ENCODE results near the gene PHF21A. TPM values are rescaled to one million over a fixed set of nuclear protein-coding genes. Genes with fewer than 3 reads are reported as not detected.

PHF21A gene
- polyA plus RNA-seq, 1 experiment, result 17.1 TPM

DNA sequence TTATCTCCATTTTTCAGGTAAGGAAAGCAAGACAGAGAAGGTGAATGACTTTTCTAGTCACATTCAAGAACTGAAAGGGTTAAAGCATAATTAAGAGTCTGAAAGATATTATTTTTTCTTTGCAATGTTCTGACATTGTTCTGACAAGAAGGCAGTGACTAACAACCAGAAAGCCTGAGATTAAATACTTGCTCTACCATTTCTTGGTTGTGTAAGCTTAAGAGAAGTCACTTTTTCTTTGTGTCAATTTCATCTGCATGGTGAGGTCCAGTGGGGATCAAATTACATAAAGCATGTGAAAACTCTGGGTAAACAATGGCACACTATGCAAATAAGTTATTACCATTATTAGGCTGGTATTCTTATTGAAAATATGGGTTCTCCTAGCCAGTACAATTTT lies 73.7 kb downstream of the PHF21A start:
- CTCF ChIA-PET, result no interaction called here
- no peak for DNase-seq (ENCODE audit: low read depth)
- Histone ChIP-seq H3K36me3 (ENCODE audit: control insufficient read depth, insufficient read depth, low read length) (peaks cover 1% of the 10 kb centered on the region; the same call in 1 of the 2 replicates), H3K27me3 (ENCODE audit: control insufficient read depth, insufficient read depth, low read length) (no peaks in the 10 kb centered on the region), H3K4me3 (ENCODE audit: low read depth, low read length) (no peak overlapping the region)
- POLR2A ChIA-PET, result no interaction called here
- TF ChIP-seq, protein P1, sequence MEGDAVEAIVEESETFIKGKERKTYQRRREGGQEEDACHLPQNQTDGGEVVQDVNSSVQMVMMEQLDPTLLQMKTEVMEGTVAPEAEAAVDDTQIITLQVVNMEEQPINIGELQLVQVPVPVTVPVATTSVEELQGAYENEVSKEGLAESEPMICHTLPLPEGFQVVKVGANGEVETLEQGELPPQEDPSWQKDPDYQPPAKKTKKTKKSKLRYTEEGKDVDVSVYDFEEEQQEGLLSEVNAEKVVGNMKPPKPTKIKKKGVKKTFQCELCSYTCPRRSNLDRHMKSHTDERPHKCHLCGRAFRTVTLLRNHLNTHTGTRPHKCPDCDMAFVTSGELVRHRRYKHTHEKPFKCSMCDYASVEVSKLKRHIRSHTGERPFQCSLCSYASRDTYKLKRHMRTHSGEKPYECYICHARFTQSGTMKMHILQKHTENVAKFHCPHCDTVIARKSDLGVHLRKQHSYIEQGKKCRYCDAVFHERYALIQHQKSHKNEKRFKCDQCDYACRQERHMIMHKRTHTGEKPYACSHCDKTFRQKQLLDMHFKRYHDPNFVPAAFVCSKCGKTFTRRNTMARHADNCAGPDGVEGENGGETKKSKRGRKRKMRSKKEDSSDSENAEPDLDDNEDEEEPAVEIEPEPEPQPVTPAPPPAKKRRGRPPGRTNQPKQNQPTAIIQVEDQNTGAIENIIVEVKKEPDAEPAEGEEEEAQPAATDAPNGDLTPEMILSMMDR (IDR thresholded peaks at IDR 0.05; ENCODE audit: insufficient read depth, low read depth, low read length), result no peak

DNA sequence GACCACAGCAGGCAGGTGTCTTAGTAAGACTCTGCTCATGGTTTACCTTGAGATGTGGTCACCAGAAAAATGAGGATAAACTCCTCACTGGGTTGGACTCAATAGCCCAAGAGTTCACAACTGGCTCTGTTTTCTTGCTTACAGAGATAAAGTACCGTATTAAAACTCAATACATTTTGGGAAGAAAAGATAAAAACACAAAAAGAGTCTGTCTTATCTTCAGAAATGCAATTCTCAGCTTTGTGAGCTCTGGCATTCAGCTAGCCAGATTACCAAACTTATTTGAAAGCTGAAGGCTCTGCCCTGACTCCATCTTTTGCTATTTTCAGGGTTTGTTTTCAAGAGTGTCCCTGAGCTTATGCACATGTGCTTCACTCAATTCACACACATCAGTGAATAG lies 75.4 kb downstream of the PHF21A start:
- CTCF ChIA-PET, result interaction anchor here (2.3 kb wide), 1 partner anchor 81 kb away, joined by 6 read pairs; no protein-coding TSS in a partner anchor
- TF ChIP-seq, protein P1 (IDR thresholded peaks at IDR 0.05; ENCODE audit: insufficient read depth, low read depth, low read length), result no peak

GRCh38 chr11:46044601-46045000 lies 76.7 kb downstream of the PHF21A start:
- no peak overlapping the region for H3K4me3 ChIP-seq (ENCODE audit: low read depth, low read length)
- ChIA-PET CTCF (interaction anchor here (0.6 to 2.3 kb wide), 4 partner anchors 10 to 80 kb away, joined by 3 to 6 read pairs (median 3); no protein-coding TSS in a partner anchor), POLR2A (no interaction called here)
- no peaks in the 10 kb centered on the region for H3K27me3 ChIP-seq (ENCODE audit: control insufficient read depth, insufficient read depth, low read length)
- TF ChIP-seq, protein P1 (IDR thresholded peaks at IDR 0.05; ENCODE audit: insufficient read depth, low read depth, low read length), result no peak
- peaks cover 1% of the 10 kb centered on the region; the same call in 1 of the 2 replicates for H3K36me3 ChIP-seq (ENCODE audit: control insufficient read depth, insufficient read depth, low read length)
- DNase-seq (ENCODE audit: low read depth), result no peak

More for the DNA sequence above, 75.4 kb downstream of the PHF21A start:
- H3K4me3 ChIP-seq (ENCODE audit: low read depth, low read length), result no peak overlapping the region
- no peak for DNase-seq (ENCODE audit: low read depth)
- POLR2A ChIA-PET, result interaction anchor here (0.6 kb wide), 1 partner anchor 62 kb away, joined by 3 read pairs; no protein-coding TSS in a partner anchor
- H3K36me3 ChIP-seq (ENCODE audit: control insufficient read depth, insufficient read depth, low read length), result peaks cover 1% of the 10 kb centered on the region; the same call in 1 of the 2 replicates
- H3K27me3 ChIP-seq (ENCODE audit: control insufficient read depth, insufficient read depth, low read length), result no peaks in the 10 kb centered on the region

DNA sequence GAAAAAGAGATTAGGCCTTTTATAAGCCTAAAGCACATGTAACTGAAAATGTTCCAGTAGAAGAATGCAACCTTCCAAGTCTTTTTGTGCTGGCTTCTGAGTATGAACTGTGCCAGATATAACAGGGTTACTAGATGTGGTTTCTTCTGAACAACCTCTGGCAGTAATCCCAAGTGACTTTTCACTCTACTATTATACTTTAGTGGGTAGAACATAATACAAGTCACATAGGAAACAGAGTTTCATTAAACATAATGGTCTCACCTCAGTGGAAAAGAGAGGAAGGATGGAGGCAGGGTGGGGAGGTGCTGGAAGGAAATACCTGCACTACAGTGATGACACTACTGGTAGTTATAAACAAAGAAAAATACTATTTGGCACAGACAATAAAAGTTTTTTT lies 81.3 kb downstream of the PHF21A start:
- Histone ChIP-seq H3K27me3 (ENCODE audit: control insufficient read depth, insufficient read depth, low read length) (no peaks in the 10 kb centered on the region), H3K4me3 (ENCODE audit: low read depth, low read length) (no peak overlapping the region), H3K36me3 (ENCODE audit: control insufficient read depth, insufficient read depth, low read length) (no peaks in the 10 kb centered on the region)
- peak; percentile 19 for DNase-seq (ENCODE audit: low read depth)
- ChIA-PET POLR2A (no interaction called here), CTCF (no interaction called here)
- TF ChIP-seq, protein P1 (IDR thresholded peaks at IDR 0.05; ENCODE audit: insufficient read depth, low read depth, low read length), result no peak

- CTCF ChIA-PET, result no interaction called here
- TF ChIP-seq, protein P1 (IDR thresholded peaks at IDR 0.05; ENCODE audit: insufficient read depth, low read depth, low read length), result no peak
- DNase-seq (ENCODE audit: low read depth), result no peak
- Histone ChIP-seq H3K36me3 (ENCODE audit: control insufficient read depth, insufficient read depth, low read length) (no peaks in the 10 kb centered on the region), H3K4me3 (ENCODE audit: low read depth, low read length) (no peak overlapping the region), H3K27me3 (ENCODE audit: control insufficient read depth, insufficient read depth, low read length) (no peaks in the 10 kb centered on the region)
- POLR2A ChIA-PET, result no interaction called here
Measured at GRCh38 chr11:46038529-46038928, 82.7 kb downstream of the PHF21A start.

All from BJ (cell line).